HCT116 (cell line): Measurements from ENCODE around the gene GANAB. TPM values are rescaled to one million over a fixed set of nuclear protein-coding genes. Genes with fewer than 3 reads are reported as not detected.
A peak's percentile ranks its signal among the peaks of the same experiment; 100 is the strongest.

Source experiments
- ATAC-seq: fragments of 200-7000 bp; cut with Tn5 transposase; 2 replicates; pipeline ENCODE4 v1.9.1; 2020; ENCODE audit warnings: mild to moderate bottlenecking, moderate library complexity
- BruUV-seq: library from RNA; stranded (reverse); fragments of 400-500 nt; replicated peaks from 2 replicates; lab custom pipeline; 2021; lab: Mats Ljungman, UMichigan
- CTCF ChIA-PET: fragments of 300-600 bp; sonication (Branson Sonifier 250); formaldehyde crosslinking; loops from one replicate; lab custom pipeline; 2021; ENCODE audit warnings: antibody characterized with exemption; lab: Charles Lee
- POLR2A ChIA-PET: fragments of 300-600, 350-600 bp; sonication (Branson Sonifier 250); formaldehyde crosslinking; loops from one replicate; lab custom pipeline; 2021; ENCODE audit warnings: antibody characterized with exemption; lab: Charles Lee
- RAD21 ChIA-PET, 2 experiments: fragments of 300-600 bp; sonication (Branson Sonifier 250); formaldehyde crosslinking; loops; one replicate each; lab custom pipeline; 2023; ENCODE audit warnings: low total read pairs in 2 of 2; ENCODE audit not compliant: uncharacterized antibody in 2 of 2, unreplicated experiment in 2 of 2, low non-redundant PET in 1 of 2; lab: Charles Lee
- DNase-seq: peaks from one replicate; pipeline ENCODE4 v3.0.0-alpha.2; 2010; ENCODE audit warnings: low read depth, low spot score
- H2AFZ ChIP-seq: fragments of 200-600 bp; shearing (Covaris generic), sonication (generic); 2 replicates; pipeline ENCODE4 v1.6.1; 2017; ENCODE audit warnings: low read depth, mixed run types, mixed read lengths, antibody characterized with exemption, low read length; ENCODE audit not compliant: poor library complexity, severe bottlenecking
- H3K27ac ChIP-seq: 2 replicates; pipeline ENCODE4 v1.5.1; 2012; ENCODE audit warnings: low read depth, low read length
- H3K27me3 ChIP-seq: fragments of 200-600 bp; sonication (generic); 2 replicates; pipeline ENCODE4 v1.6.1; 2016; ENCODE audit warnings: mixed run types, low read length, mixed read lengths; ENCODE audit not compliant: insufficient read depth
- H3K36me3 ChIP-seq, 2 experiments: fragments of 200-500 bp in 1 of 2; fragments of 200-600 bp in 1 of 2; sonication (Bioruptor generic) in 1 of 2; sonication (generic) in 1 of 2; 2 replicates each; pipeline versions ENCODE4 v1.5.1 to v1.6.1; 2014 to 2016; ENCODE audit warnings: low read length in 2 of 2, inconsistent platforms in 1 of 2, mixed read lengths in 1 of 2, mixed run types in 1 of 2; ENCODE audit not compliant: insufficient read depth in 2 of 2, control insufficient read depth in 1 of 2
- H3K4me1 ChIP-seq, 2 experiments: fragments of 200-600 bp in 1 of 2; sonication (generic) in 1 of 2; 2 replicates each; pipeline versions ENCODE4 v1.5.1 to v1.6.1; 2012 to 2017; ENCODE audit warnings: low read length in 2 of 2, inconsistent platforms in 1 of 2, mild to moderate bottlenecking in 1 of 2, mixed read lengths in 1 of 2, mixed run types in 1 of 2, moderate library complexity in 1 of 2; ENCODE audit not compliant: insufficient read depth in 2 of 2, control insufficient read depth in 1 of 2
- H3K4me2 ChIP-seq: fragments of 200-600 bp; sonication (generic); 2 replicates; pipeline ENCODE4 v1.6.1; 2017; ENCODE audit warnings: mixed run types, low read length, mixed read lengths
- H3K4me3 ChIP-seq, 2 experiments: fragments of 200-600 bp in 1 of 2; sonication (generic) in 1 of 2; replicated peaks in 1 of 2; 2 replicates each; pipeline ENCODE4 v1.5.1; 2011 to 2016; ENCODE audit warnings: low read length in 2 of 2, control low read depth in 1 of 2, low read depth in 1 of 2, mild to moderate bottlenecking in 1 of 2, mixed read lengths in 1 of 2, mixed run types in 1 of 2
- H3K79me2 ChIP-seq: fragments of 200-600 bp; sonication (generic); 2 replicates; pipeline ENCODE4 v1.6.1; 2017; ENCODE audit warnings: mild to moderate bottlenecking, mixed run types, low read length, moderate library complexity, mixed read lengths; ENCODE audit not compliant: insufficient read depth
- H3K9ac ChIP-seq: fragments of 200-600 bp; sonication (generic); 2 replicates; pipeline ENCODE4 v1.6.1; 2016; ENCODE audit warnings: low read length, mixed read lengths
- H3K9me2 ChIP-seq: fragments of 200-600 bp; sonication (generic), shearing (Covaris generic); 2 replicates; pipeline ENCODE4 v1.6.1; 2017; ENCODE audit warnings: mixed run types, mild to moderate bottlenecking, moderate library complexity; ENCODE audit not compliant: insufficient read depth
- H3K9me3 ChIP-seq, 2 experiments: fragments of 200-500 bp in 1 of 2; fragments of 200-600 bp in 1 of 2; sonication (Bioruptor generic) in 1 of 2; sonication (generic) in 1 of 2; 2 replicates each; pipeline ENCODE4 v1.6.1; 2014 to 2017; ENCODE audit warnings: low read length in 2 of 2, mixed read lengths in 2 of 2, inconsistent platforms in 1 of 2, low read depth in 1 of 2, mild to moderate bottlenecking in 1 of 2, mixed run types in 1 of 2, moderate library complexity in 1 of 2; ENCODE audit not compliant: control insufficient read depth in 1 of 2, insufficient read depth in 1 of 2
- H4K20me1 ChIP-seq: fragments of 200-600 bp; sonication (generic), shearing (Covaris generic); 2 replicates; pipeline ENCODE4 v1.6.1; 2017; ENCODE audit warnings: mixed run types, mild to moderate bottlenecking, moderate library complexity; ENCODE audit not compliant: insufficient read depth
- CBX3 ChIP-seq: IDR thresholded peaks from 2 replicates; pipeline ENCODE4 v1.6.1; 2012; ENCODE audit warnings: low read depth
- CTCF ChIP-seq, 3 experiments: fragments of 200-600 bp in 1 of 3; sonication (generic) in 1 of 3; IDR thresholded peaks in 2 of 3; conservative IDR thresholded peaks in 1 of 3; 2 replicates each; pipeline ENCODE4 v1.5.1; 2012 to 2017; ENCODE audit warnings: low read depth in 2 of 3, low read length in 2 of 3, antibody characterized with exemption in 1 of 3, borderline replicate concordance in 1 of 3, control low read depth in 1 of 3, mild to moderate bottlenecking in 1 of 3, mixed read lengths in 1 of 3, mixed run types in 1 of 3, moderate library complexity in 1 of 3; ENCODE audit not compliant: insufficient read depth in 1 of 3
- EZH2 ChIP-seq: fragments of 200-600 bp; sonication (generic); IDR thresholded peaks from 2 replicates; pipeline ENCODE4 v1.6.1; 2017; ENCODE audit warnings: antibody characterized with exemption, mixed run types
- JUND ChIP-seq: IDR thresholded peaks from 2 replicates; pipeline ENCODE4 v1.6.1; 2012
- POLR2AphosphoS5 ChIP-seq: IDR thresholded peaks from 2 replicates; pipeline ENCODE4 v1.6.1; 2011; ENCODE audit warnings: mild to moderate bottlenecking, low read depth, low read length, moderate library complexity
- SIN3A ChIP-seq: IDR thresholded peaks from 2 replicates; pipeline ENCODE4 v1.6.1; 2012; ENCODE audit warnings: low read depth
- YY1 ChIP-seq: IDR thresholded peaks from 2 replicates; pipeline ENCODE4 v1.6.1; 2011; ENCODE audit warnings: low read length, low read depth, moderate library complexity, mild to moderate bottlenecking; ENCODE audit not compliant: insufficient replicate concordance; ENCODE audit errors: extremely low read depth
- ZFX ChIP-seq: fragments of 450-650 bp; IDR thresholded peaks from 2 replicates; pipeline ENCODE4 v1.6.1; 2017
- ZNF274 ChIP-seq: fragments of 200-500 bp; sonication (Bioruptor generic); IDR thresholded peaks from 2 replicates; pipeline ENCODE4 v1.6.1; 2014; ENCODE audit warnings: mild to moderate bottlenecking, low read depth, low read length, inconsistent platforms
- intact Hi-C: fragments of 100-400 bp; cut with micrococcal nuclease; formaldehyde crosslinking; loops from 2 replicates; pipeline ENCODE4 v1.10.0; 2022
- total RNA-seq: library from RNA; stranded (reverse); gene quantifications from one replicate; pipeline ENCODE4 v1.2.1, GENCODE V29; 2021; ENCODE audit not compliant: unreplicated experiment
- TF ChIP-seq, protein P1 (sequence below): IDR thresholded peaks from 2 replicates; pipeline ENCODE4 v1.6.1; 2012; ENCODE audit warnings: low read depth
- TF ChIP-seq, protein P2 (sequence below): IDR thresholded peaks from 2 replicates; pipeline ENCODE4 v1.6.1; 2012
- TF ChIP-seq, protein P3 (sequence below): IDR thresholded peaks from 2 replicates; pipeline ENCODE4 v1.6.1; 2011; ENCODE audit warnings: mild to moderate bottlenecking, low read length, moderate library complexity; ENCODE audit not compliant: insufficient replicate concordance; ENCODE audit errors: extremely low read depth

The GANAB gene
- total RNA-seq, 1 experiment from 2014 or later, result 410 TPM

GRCh38 chr11:62610403-62610802, 36.0 kb downstream of the GANAB start:
- H3K4me1 ChIP-seq, result peaks cover 28 to 41% of the 10 kb centered on the region in 2 experiments
- H3K36me3 ChIP-seq, result peaks cover 0 to 8% of the 10 kb centered on the region in 2 experiments; a peak in 2 of 4 replicates
- H4K20me1 ChIP-seq, result no peaks in the 10 kb centered on the region
- ChIA-PET POLR2A (interaction anchor here (1.2 kb wide), 1 partner anchor 19 kb away, joined by 5 read pairs; the partner anchor contains the start of gene TUT1), CTCF (interaction anchor here (1.0 to 2.5 kb wide), 2 partner anchors 11 to 19 kb away, joined by 4 to 11 read pairs; partner anchors contain the start of gene TUT1), RAD21 (interaction anchor here in 1 of 2 experiments (1.4 kb wide), 1 partner anchor 19 kb away, joined by 5 read pairs; the partner anchor contains the start of gene TUT1)
- no TSS peak for BruUV-seq
- no peaks in the 10 kb centered on the region for H3K9me2 ChIP-seq
- H3K4me2 ChIP-seq, result peak overlapping the region; percentile 87
- peak overlapping the region; percentile 83; the same call in 1 of the 2 replicates for H3K27ac ChIP-seq
- ATAC-seq (no peak), DNase-seq (no peak)
- H3K79me2 ChIP-seq, result peaks cover 13% of the 10 kb centered on the region
- no peak overlapping the region for H2AFZ ChIP-seq
- H3K27me3 ChIP-seq, result no peaks in the 10 kb centered on the region
- no peak overlapping the region for H3K4me3 ChIP-seq
- H3K9me3 ChIP-seq, result no peaks in the 10 kb centered on the region
- TF ChIP-seq ZFX (no peak), ZNF274 (no peak), POLR2AphosphoS5 (no peak), JUND (no peak), YY1 (no peak), SIN3A (no peak), CTCF (IDR thresholded peaks at IDR 0.05 in 2 of 3, conservative IDR thresholded peaks at IDR 0.05 in 1 of 3; ENCODE audit: borderline replicate concordance in 1 of 3, insufficient read depth in 1 of 3, low read depth in 2 of 3, low read length in 2 of 3) (no peak), EZH2 (no peak), CBX3 (no peak)
- TF ChIP-seq, protein P1, sequence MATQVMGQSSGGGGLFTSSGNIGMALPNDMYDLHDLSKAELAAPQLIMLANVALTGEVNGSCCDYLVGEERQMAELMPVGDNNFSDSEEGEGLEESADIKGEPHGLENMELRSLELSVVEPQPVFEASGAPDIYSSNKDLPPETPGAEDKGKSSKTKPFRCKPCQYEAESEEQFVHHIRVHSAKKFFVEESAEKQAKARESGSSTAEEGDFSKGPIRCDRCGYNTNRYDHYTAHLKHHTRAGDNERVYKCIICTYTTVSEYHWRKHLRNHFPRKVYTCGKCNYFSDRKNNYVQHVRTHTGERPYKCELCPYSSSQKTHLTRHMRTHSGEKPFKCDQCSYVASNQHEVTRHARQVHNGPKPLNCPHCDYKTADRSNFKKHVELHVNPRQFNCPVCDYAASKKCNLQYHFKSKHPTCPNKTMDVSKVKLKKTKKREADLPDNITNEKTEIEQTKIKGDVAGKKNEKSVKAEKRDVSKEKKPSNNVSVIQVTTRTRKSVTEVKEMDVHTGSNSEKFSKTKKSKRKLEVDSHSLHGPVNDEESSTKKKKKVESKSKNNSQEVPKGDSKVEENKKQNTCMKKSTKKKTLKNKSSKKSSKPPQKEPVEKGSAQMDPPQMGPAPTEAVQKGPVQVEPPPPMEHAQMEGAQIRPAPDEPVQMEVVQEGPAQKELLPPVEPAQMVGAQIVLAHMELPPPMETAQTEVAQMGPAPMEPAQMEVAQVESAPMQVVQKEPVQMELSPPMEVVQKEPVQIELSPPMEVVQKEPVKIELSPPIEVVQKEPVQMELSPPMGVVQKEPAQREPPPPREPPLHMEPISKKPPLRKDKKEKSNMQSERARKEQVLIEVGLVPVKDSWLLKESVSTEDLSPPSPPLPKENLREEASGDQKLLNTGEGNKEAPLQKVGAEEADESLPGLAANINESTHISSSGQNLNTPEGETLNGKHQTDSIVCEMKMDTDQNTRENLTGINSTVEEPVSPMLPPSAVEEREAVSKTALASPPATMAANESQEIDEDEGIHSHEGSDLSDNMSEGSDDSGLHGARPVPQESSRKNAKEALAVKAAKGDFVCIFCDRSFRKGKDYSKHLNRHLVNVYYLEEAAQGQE, result no peak
- TF ChIP-seq, protein P2, sequence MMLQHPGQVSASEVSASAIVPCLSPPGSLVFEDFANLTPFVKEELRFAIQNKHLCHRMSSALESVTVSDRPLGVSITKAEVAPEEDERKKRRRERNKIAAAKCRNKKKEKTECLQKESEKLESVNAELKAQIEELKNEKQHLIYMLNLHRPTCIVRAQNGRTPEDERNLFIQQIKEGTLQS, result no peak
- TF ChIP-seq, protein P3, sequence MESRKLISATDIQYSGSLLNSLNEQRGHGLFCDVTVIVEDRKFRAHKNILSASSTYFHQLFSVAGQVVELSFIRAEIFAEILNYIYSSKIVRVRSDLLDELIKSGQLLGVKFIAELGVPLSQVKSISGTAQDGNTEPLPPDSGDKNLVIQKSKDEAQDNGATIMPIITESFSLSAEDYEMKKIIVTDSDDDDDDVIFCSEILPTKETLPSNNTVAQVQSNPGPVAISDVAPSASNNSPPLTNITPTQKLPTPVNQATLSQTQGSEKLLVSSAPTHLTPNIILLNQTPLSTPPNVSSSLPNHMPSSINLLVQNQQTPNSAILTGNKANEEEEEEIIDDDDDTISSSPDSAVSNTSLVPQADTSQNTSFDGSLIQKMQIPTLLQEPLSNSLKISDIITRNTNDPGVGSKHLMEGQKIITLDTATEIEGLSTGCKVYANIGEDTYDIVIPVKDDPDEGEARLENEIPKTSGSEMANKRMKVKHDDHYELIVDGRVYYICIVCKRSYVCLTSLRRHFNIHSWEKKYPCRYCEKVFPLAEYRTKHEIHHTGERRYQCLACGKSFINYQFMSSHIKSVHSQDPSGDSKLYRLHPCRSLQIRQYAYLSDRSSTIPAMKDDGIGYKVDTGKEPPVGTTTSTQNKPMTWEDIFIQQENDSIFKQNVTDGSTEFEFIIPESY, result no peak
- no peak overlapping the region for H3K9ac ChIP-seq
- intact Hi-C loops, result loop anchor here (5.0 kb wide), 1 partner anchor 37 kb away; the partner anchor contains the start of gene GANAB
